Measurements from ENCODE around the gene TMCC1. TPM values are rescaled to one million over a fixed set of nuclear protein-coding genes. Genes with fewer than 3 reads are reported as not detected.

The TMCC1 gene
- total RNA-seq, 2 donors from 2014 or later: 20.0 to 21.7 TPM

DNA sequence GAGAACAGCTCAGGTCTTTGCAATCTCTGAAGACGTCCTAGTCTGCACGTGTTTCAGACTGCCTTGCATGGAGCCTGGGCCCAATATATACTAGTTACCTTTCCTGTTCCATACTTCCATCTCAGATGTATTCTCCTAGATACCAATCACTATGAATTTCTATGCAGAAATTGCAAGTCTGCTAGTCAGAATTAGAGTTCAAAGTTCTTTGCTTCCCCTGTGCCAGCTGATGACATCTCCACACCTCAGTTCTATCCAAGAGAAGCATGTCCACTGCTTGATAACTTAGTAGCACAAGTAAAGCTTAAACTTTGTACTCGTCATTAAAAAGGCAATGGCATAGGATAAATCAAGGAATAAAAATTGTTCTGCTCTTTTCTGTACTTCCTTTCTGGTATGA, 153.4 kb downstream of the TMCC1 start:
- no peaks in the 10 kb centered on the region for H3K36me3 ChIP-seq
- TF ChIP-seq, protein P1, sequence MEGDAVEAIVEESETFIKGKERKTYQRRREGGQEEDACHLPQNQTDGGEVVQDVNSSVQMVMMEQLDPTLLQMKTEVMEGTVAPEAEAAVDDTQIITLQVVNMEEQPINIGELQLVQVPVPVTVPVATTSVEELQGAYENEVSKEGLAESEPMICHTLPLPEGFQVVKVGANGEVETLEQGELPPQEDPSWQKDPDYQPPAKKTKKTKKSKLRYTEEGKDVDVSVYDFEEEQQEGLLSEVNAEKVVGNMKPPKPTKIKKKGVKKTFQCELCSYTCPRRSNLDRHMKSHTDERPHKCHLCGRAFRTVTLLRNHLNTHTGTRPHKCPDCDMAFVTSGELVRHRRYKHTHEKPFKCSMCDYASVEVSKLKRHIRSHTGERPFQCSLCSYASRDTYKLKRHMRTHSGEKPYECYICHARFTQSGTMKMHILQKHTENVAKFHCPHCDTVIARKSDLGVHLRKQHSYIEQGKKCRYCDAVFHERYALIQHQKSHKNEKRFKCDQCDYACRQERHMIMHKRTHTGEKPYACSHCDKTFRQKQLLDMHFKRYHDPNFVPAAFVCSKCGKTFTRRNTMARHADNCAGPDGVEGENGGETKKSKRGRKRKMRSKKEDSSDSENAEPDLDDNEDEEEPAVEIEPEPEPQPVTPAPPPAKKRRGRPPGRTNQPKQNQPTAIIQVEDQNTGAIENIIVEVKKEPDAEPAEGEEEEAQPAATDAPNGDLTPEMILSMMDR (IDR thresholded peaks at IDR 0.05): no peak
- DNase-seq (ENCODE audit: low spot score): no peak

DNA sequence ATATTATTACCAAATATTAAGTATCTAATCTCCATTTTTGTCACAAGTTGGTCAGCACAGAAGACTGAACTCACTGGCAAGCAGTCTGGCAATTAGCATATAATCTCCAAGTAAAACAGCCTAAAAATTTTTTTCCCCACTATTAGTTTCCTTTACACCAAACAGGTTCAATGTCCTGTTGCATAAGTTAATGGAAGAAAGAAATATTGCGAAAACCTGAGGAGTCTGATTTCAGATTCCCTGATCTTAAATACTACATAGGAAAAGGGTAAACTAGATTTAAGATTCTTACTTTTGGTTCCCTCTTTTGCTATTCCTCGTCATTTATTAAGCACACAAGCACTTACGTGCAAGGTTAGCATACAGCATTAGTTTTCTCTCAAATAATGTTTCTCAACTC, 153.9 kb downstream of the TMCC1 start:
- TF ChIP-seq, protein P1 (IDR thresholded peaks at IDR 0.05): no peak
- H3K9me3 ChIP-seq: no peaks in the 10 kb centered on the region

More for the DNA sequence above, 153.4 kb downstream of the TMCC1 start:
- Histone ChIP-seq H3K27me3 (no peaks in the 10 kb centered on the region), H3K27ac (no peak overlapping the region), H3K9me3 (no peaks in the 10 kb centered on the region), H3K4me3 (no peak overlapping the region), H3K4me1 (no peaks in the 10 kb centered on the region)

DNA sequence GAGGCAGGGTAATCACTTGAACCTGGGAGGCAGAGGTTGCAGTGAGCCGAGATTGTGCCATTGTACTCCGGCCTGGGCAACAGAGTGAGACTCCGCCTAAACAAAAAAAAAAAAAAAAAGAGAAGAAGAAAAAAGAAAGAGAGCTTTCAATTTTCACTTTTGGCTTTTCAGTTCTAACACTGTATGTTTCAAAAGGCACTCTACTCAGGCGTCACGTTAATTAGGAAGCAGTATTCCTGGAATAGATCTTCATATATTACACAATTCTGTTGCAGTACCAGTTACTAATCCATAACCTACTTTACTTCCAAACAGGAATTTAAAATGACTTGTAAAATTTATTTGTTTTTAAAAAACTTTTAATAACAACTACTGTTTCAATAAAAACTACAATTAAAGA, 155.3 kb downstream of the TMCC1 start:
- Histone ChIP-seq H3K4me3 (no peak overlapping the region), H3K27ac (no peak overlapping the region), H3K4me1 (no peaks in the 10 kb centered on the region), H3K9me3 (no peaks in the 10 kb centered on the region), H3K27me3 (no peaks in the 10 kb centered on the region), H3K36me3 (no peaks in the 10 kb centered on the region)
- TF ChIP-seq, protein P1 (IDR thresholded peaks at IDR 0.05): no peak
- no peak for DNase-seq (ENCODE audit: low spot score)

More for the DNA sequence above, 153.9 kb downstream of the TMCC1 start:
- no peak overlapping the region for H3K4me3 ChIP-seq
- no peak for DNase-seq (ENCODE audit: low spot score)
- no peak overlapping the region for H3K27ac ChIP-seq
- no peaks in the 10 kb centered on the region for H3K27me3 ChIP-seq
- H3K4me1 ChIP-seq: no peaks in the 10 kb centered on the region
- no peaks in the 10 kb centered on the region for H3K36me3 ChIP-seq

DNA sequence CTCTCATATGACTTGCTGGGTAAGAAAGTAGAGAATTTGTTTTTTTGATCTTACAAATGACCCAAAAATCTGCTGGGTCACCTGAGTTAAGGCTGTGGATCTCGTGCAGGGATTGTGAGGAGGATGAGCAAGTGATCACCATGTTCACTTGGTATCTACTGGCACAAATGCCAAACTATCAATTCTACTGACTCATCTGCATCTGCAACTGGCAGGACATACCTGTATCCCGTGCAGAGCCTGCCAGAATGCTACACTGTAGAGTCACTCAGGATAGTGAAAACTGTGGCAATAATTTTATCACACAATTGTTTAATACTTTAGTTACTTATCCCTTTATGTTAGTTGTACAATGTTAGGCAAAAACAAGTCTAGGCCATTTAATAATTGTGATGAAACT, 157.4 kb downstream of the TMCC1 start:
- no peaks in the 10 kb centered on the region for H3K36me3 ChIP-seq
- H3K27ac ChIP-seq: no peak overlapping the region
- DNase-seq (ENCODE audit: low spot score): no peak
- TF ChIP-seq, protein P1 (IDR thresholded peaks at IDR 0.05): no peak
- H3K9me3 ChIP-seq: no peaks in the 10 kb centered on the region
- no peaks in the 10 kb centered on the region for H3K4me1 ChIP-seq
- H3K4me3 ChIP-seq: no peak overlapping the region
- no peaks in the 10 kb centered on the region for H3K27me3 ChIP-seq

DNA sequence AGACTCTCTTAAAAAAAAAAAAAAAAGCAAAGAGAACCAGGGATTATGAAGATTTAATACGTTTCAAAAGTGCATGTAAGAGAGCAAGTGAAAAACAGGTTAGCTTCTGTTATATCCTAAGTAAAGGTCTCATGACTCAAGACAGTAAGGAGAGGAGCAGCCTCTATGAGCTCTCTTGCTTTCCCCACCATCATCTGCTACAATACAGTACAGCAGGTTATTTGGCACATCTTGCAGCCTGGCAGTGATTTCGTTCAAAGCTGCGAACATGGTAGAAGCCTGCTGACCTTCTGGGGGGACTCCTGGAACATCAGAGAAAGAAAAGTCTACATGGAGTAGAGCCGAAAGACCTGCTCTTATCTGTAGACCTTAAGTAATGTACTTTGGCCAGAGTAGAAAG, 157.9 kb downstream of the TMCC1 start:
- Histone ChIP-seq H3K9me3 (no peaks in the 10 kb centered on the region), H3K27me3 (no peaks in the 10 kb centered on the region), H3K4me1 (no peaks in the 10 kb centered on the region), H3K27ac (no peak overlapping the region), H3K4me3 (no peak overlapping the region), H3K36me3 (no peaks in the 10 kb centered on the region)
- no peak for DNase-seq (ENCODE audit: low spot score)
- TF ChIP-seq, protein P1 (IDR thresholded peaks at IDR 0.05): no peak

DNA sequence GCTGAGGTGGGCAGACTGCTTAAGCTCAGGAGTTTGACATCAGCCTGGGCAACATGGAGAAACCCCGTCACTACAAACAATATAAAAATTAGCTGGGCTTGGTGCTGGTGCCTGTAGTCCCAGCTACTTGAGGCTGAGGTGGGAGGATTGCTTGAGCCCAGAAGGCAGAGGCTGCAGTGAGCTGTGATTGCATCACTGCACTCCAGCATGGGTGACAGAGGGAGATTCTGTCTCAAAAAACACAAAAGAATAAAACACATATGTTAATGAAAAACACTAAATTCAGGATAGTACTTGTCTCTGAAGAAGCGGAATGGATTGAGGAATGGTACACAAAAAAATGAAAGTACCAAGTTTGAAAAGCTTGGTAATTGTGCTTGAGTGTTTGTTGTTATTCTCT, 159.1 kb downstream of the TMCC1 start:
- Histone ChIP-seq H3K27ac (no peak overlapping the region), H3K9me3 (no peaks in the 10 kb centered on the region), H3K4me3 (no peak overlapping the region), H3K36me3 (no peaks in the 10 kb centered on the region), H3K27me3 (no peaks in the 10 kb centered on the region), H3K4me1 (no peaks in the 10 kb centered on the region)
- no peak for DNase-seq (ENCODE audit: low spot score)
- TF ChIP-seq, protein P1 (IDR thresholded peaks at IDR 0.05): no peak
